ENCODE results near the gene CTDSP2. TPM values are rescaled to one million over a fixed set of nuclear protein-coding genes. Genes with fewer than 3 reads are reported as not detected.
"Not testable (repeated sequence)": the region's sequence is repeated elsewhere in the genome, so short reads cannot be mapped to it uniquely, and the experiment has no call there.

CTDSP2 gene
- total RNA-seq, 2 experiments from 2014 or later = 94.6 to 99.8 TPM

DNA sequence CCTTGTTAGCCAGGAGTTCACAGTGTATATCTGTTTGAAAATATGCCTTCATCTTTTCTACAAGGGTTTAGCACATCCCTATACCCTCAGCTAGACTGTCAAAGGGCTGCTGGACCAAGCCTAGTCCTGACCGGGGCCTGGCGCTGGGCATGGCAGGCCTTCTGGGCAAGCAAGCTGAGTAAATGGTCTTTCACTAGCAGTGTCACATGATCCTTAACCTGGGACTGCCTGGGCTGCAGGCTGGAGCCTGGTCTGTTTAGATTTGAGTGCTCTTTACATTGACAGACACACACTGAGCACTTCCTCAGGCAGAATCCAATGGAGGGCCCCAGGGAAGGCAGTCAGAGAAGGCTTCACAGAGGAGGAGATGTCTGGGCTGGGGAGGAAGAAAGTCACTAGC, 21.1 kb downstream of the CTDSP2 start:
- intact Hi-C loops (cut with micrococcal nuclease) = no loop called here
- H3K4me3 Mint-ChIP-seq = no peak overlapping the region
- CTCF ChIA-PET = interaction anchor here (0.5 to 5.6 kb wide), 6 partner anchors 23 to 81 kb away, joined by 3 to 72 read pairs (median 3); no protein-coding TSS in a partner anchor

DNA sequence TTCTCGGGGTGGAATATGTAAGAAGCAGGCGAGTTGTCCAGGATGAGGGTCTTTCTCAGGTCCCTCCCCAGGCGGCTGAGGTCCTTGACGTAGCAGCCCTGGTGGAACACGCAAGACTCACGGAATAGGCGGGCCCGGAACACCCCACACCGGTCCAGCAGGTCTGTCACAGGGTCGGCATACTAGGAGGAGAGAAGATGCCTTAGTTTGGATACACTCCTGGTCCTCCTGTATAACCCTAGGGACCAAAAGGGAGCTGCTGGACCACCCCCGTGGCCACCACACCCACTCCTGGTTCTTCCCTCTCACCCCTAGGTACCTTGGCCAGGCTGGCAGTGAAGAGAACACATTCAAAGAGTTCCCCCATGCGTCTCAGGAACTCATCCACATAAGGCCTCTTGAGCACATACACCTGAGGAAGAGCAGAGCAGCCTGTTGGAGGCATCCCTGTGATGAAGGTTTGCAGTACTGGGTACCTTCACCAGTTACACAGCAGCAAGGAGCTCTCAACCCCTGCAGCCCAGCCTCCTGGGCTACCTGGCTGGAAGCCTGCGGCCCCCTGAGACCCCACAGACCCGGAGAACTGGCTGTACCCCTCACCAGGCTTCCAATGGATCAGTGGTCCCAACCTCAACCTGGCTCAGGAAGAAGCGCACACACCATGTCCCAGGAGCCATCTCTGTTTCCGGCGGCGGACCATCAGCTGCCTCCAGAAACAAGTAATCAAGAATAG, 22.5 kb downstream of the CTDSP2 start:
- peaks cover 27% of the 10 kb centered on the region for H3K36me3 Mint-ChIP-seq (ENCODE audit: low read depth)
- H3K4me3 Mint-ChIP-seq = no peak overlapping the region
- intact Hi-C loops (cut with micrococcal nuclease) = no loop called here
- no peaks in the 10 kb centered on the region for H3K9me3 Mint-ChIP-seq
- no peak for DNase-seq
- peaks cover 3% of the 10 kb centered on the region for H3K4me1 Mint-ChIP-seq (ENCODE audit: low read depth)
- CTCF ChIA-PET = interaction anchor here (0.7 to 1.3 kb wide), 2 partner anchors 41 to 81 kb away, joined by 3 read pairs; partner anchors contain the start of gene TSFM
- no peak overlapping the region for H3K27ac Mint-ChIP-seq
- no peaks in the 10 kb centered on the region for H3K27me3 Mint-ChIP-seq (ENCODE audit: low read depth)

More for the DNA sequence above, 21.1 kb downstream of the CTDSP2 start:
- no peaks in the 10 kb centered on the region for H3K9me3 Mint-ChIP-seq
- H3K27ac Mint-ChIP-seq = peak overlapping the region; percentile 32
- DNase-seq = no peak
- H3K36me3 Mint-ChIP-seq (ENCODE audit: low read depth) = peaks cover 27% of the 10 kb centered on the region
- peaks cover 12% of the 10 kb centered on the region for H3K4me1 Mint-ChIP-seq (ENCODE audit: low read depth)
- H3K27me3 Mint-ChIP-seq (ENCODE audit: low read depth) = no peaks in the 10 kb centered on the region

DNA sequence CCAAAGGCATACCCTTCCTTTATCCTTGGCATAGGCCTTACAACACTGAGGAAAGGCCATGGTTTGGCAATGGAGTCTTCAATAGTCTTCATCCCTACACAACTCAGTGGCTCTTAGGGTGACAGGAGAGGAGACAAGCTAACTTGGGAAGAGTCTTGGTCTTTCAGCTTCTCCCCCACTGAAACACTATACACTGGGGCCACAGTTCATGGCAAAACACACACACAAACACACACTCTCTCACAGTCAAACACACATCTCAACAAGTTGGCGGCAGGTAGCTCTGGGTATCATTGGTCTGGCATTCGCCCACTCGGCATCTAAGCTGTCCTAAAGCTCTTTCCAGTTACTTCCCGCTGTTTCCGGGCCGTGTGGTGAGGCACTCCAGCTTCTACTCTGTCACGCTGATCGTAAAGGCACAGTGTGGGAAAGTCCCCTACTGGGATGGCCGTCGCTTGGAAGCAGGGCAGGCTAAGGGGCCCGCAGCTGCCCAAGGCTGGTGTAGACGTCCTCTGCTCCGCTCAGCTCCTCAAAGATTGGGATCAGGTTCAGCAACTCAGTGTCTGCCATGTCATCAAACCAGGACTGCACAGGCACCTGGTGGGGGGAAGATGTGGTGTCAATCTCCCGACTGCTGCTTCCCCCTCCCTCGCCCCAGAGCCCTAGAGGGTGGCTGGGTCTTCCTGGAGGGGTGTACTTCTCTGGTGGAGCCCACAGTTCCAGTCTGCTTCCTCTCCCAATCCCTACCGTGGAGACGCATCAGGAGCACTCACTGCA, 23.2 kb downstream of the CTDSP2 start:
- H3K9me3 Mint-ChIP-seq = no peaks in the 10 kb centered on the region
- CTCF ChIA-PET = no interaction called here
- DNase-seq = no peak
- H3K4me3 Mint-ChIP-seq = no peak overlapping the region
- intact Hi-C loops (cut with micrococcal nuclease) = no loop called here
- no peaks in the 10 kb centered on the region for H3K27me3 Mint-ChIP-seq (ENCODE audit: low read depth)
- H3K27ac Mint-ChIP-seq = no peak overlapping the region
- no peaks in the 10 kb centered on the region for H3K4me1 Mint-ChIP-seq (ENCODE audit: low read depth)
- peaks cover 23% of the 10 kb centered on the region for H3K36me3 Mint-ChIP-seq (ENCODE audit: low read depth)

DNA sequence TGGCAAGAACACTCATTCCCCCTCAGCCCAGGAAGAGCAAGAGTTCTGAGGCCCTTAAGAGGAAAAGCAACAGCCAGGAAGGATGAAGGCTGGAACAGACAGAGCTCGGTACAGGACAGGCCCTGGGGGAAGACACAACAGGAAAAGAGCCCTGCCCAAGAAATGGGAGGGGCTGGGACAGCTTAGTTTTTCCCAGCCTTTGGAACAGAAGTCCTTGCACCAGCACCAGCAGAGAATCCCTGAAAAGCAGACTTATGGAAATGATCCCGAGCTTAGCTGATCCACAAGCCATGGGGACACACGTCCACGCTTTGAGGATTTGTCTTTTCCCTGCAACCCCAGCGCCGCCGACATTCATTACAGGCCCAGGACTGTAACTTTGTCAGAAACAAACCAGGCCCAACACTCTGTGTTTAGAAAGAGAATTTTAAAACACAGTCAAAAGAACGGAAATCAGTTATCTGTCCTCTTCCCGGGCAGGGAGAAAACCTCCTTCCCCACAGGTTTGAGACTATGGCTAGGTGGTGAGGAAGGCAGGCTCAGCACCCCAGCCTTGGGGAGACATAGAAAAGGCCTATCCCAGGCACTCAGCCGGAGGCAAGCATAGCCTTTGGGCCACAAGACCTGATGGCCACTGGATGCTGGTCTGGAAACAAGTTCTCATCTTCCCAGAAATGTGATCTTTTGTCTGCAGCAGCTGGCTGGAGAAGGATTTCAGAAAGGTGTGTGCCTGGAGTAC, 24.0 kb downstream of the CTDSP2 start:
- Mint-ChIP-seq H3K4me1 (ENCODE audit: low read depth) (no peaks in the 10 kb centered on the region), H3K27ac (no peak overlapping the region), H3K4me3 (no peak overlapping the region), H3K27me3 (ENCODE audit: low read depth) (no peaks in the 10 kb centered on the region), H3K9me3 (no peaks in the 10 kb centered on the region), H3K36me3 (ENCODE audit: low read depth) (peaks cover 20% of the 10 kb centered on the region)
- intact Hi-C loops (cut with micrococcal nuclease) = no loop called here
- CTCF ChIA-PET = no interaction called here
- no peak for DNase-seq

DNA sequence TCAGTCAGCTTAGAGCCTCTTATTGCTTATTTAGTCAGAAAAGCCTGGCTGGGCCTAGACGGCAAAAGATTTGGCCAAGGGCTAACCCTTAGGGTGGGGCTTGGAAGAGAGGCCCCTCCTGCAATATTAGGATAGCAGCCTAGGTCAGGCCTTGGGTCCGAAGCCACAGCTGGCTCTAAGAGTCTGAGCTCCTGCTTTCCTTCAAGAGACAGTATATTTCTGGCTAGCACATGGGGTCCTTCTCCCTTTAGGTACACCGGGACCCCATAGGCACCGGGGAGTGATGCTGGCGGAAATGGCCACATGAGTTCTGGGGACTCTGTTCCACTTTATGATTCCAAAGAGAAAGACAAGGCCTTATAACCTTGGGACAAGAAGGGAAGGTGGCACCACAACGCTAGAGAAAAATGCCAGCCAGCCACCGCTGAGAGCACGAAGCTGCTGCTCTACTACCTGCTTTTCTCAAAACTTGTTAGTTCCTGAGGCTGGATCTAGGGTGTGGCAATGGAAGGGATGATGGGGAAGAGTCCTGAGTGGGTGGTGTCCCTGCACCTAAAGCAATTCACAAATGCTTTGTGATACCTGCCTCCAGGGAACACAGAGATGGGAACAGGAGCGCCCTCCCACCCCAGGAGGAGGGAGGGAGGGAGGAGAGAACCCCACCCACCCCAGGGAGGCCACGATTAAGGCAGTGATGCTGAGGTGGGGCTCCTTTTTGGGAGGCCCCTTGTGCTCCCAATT, 24.9 kb downstream of the CTDSP2 start:
- intact Hi-C loops (cut with micrococcal nuclease) = no loop called here
- no peak for DNase-seq
- no peaks in the 10 kb centered on the region for H3K4me1 Mint-ChIP-seq (ENCODE audit: low read depth)
- no peak overlapping the region for H3K27ac Mint-ChIP-seq
- no peaks in the 10 kb centered on the region for H3K9me3 Mint-ChIP-seq
- CTCF ChIA-PET = no interaction called here
- no peak overlapping the region for H3K4me3 Mint-ChIP-seq
- H3K27me3 Mint-ChIP-seq (ENCODE audit: low read depth) = no peaks in the 10 kb centered on the region
- peaks cover 15% of the 10 kb centered on the region for H3K36me3 Mint-ChIP-seq (ENCODE audit: low read depth)

DNA sequence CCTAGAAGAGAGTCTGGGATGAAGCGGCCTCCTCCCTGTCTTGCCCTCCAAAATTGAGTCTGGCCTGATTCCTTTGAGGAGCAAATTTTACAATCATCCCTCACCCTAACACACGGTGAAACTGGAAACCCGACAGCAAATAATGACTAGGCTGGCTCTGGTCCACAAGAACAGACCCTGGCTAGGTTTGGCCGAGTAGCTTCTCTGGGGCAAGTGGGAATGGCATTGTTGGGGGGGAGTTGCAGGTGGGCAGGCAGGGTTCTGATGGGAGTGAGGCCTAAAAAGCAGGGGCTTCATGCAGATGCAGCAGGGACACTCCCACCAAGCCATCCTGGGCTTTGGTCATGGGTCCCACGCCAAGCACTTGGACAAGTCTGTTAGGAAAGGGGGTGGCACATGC, 25.5 kb downstream of the CTDSP2 start:
- intact Hi-C loops (cut with micrococcal nuclease); H3K4me3 Mint-ChIP-seq; CTCF ChIA-PET; H3K4me1 Mint-ChIP-seq (ENCODE audit: low read depth); H3K9me3 Mint-ChIP-seq; DNase-seq; H3K27me3 Mint-ChIP-seq (ENCODE audit: low read depth); H3K27ac Mint-ChIP-seq: not testable (repeated sequence)
- H3K36me3 Mint-ChIP-seq (ENCODE audit: low read depth) = peaks cover 15% of the 10 kb centered on the region

DNA sequence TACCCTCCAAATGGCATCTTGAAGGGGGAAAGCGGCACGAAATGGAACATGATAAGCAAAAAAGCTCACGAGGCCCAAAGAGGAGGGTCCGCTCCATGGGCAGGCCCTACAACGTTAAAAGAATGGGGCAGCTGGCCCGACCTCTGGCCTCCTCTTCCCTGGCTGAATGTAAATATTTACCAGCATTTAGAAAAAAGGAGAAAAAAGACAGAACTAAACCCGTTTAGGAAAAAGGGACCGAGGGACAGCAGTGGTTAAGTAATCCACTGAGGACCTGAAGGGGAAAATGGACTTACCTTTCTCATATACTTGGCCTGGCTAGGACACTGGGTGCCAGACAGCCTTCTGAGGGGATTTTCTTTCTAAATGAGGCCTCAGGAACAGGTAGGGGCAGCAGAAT, 26.4 kb downstream of the CTDSP2 start:
- H3K9me3 Mint-ChIP-seq; DNase-seq; H3K27ac Mint-ChIP-seq; intact Hi-C loops (cut with micrococcal nuclease); CTCF ChIA-PET; H3K27me3 Mint-ChIP-seq (ENCODE audit: low read depth); H3K4me3 Mint-ChIP-seq; H3K4me1 Mint-ChIP-seq (ENCODE audit: low read depth): not testable (repeated sequence)
- H3K36me3 Mint-ChIP-seq (ENCODE audit: low read depth) = peaks cover 13% of the 10 kb centered on the region

DNA sequence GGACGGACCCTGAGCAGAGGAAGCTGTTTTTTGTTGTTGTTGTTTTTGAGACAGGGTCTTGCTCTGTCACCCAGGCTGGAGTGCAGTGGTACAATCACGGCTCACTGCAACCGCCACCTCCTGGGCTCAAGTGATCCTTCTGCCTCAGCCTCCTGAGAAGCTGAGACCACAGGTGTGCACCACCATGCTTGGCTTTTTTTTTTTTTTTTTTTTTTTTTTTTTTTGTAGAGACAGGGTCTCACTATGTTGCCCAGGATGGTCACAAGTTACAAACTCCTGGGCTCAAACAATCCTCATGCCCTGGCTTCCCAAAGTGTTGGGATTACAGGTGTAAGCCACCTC, 28.6 kb downstream of the CTDSP2 start:
- H3K36me3 Mint-ChIP-seq (ENCODE audit: low read depth); DNase-seq; H3K9me3 Mint-ChIP-seq; intact Hi-C loops (cut with micrococcal nuclease); H3K4me3 Mint-ChIP-seq; H3K4me1 Mint-ChIP-seq (ENCODE audit: low read depth); H3K27me3 Mint-ChIP-seq (ENCODE audit: low read depth); H3K27ac Mint-ChIP-seq: not testable (repeated sequence)
- CTCF ChIA-PET = interaction anchor here (0.6 to 1.5 kb wide), 9 partner anchors 9 to 88 kb away, joined by 3 to 9 read pairs (median 4); partner anchors contain the start of gene TSFM

DNA sequence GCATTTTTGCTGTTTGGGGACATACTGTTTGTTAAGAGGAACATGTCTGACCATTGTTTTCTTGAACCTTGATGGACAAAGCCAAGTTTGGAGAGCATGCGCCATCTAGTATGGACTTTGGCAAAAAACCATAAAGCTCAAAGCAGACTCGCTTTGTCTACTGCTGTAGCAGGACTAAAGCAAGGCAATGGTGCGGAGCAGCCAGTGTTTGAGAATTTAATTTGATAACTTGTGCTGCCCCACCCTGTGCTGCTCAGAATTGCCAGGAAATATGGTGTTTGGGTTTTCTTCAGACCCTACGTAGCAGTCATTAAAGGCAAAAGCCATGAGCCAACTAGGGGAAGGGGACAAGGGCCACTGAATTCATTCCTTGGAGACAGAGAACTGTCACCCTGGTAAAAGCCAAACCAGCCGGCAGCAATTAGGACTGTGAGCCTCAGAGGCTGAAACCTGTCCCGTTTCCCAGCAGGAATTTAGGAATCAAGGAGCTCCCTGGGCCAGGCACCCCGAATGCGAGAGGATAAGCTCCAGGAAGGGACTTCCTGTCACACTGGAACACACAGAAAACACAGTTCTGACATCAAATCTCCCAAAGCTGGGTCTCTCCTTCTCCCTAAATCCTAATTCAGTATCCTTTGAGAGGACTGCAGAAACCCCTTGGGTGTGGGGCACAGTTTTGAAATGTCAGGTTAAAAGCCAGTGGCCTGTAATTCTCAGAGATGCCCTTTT, 29.1 kb downstream of the CTDSP2 start:
- no peaks in the 10 kb centered on the region for H3K9me3 Mint-ChIP-seq
- CTCF ChIA-PET = interaction anchor here (0.6 to 21.5 kb wide), 7 partner anchors 10 to 383 kb away, joined by 3 to 255 read pairs (median 5); no protein-coding TSS in a partner anchor
- no peak overlapping the region for H3K27ac Mint-ChIP-seq
- DNase-seq = no peak
- H3K4me3 Mint-ChIP-seq = no peak overlapping the region
- intact Hi-C loops (cut with micrococcal nuclease) = no loop called here
- no peaks in the 10 kb centered on the region for H3K4me1 Mint-ChIP-seq (ENCODE audit: low read depth)
- H3K36me3 Mint-ChIP-seq (ENCODE audit: low read depth) = peaks cover 2% of the 10 kb centered on the region
- no peaks in the 10 kb centered on the region for H3K27me3 Mint-ChIP-seq (ENCODE audit: low read depth)

DNA sequence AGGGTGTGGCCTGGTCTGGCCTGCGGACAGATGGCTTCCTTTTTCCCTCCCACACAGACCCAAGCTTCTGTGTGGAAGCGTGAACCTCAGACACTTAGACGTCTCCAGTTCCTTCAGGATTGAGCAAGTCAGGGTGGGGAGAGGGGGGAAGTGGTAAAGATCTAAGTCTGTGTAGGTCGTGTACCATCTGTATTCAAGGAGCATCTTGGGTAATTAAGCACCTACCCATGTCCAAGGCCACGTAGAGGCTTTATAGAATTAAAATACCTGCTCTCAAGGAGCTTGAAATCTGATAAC, 29.7 kb downstream of the CTDSP2 start:
- Mint-ChIP-seq H3K27ac (no peak overlapping the region), H3K36me3 (ENCODE audit: low read depth) (peaks cover 2% of the 10 kb centered on the region), H3K4me3 (no peak overlapping the region), H3K4me1 (ENCODE audit: low read depth) (no peaks in the 10 kb centered on the region), H3K9me3 (no peaks in the 10 kb centered on the region), H3K27me3 (ENCODE audit: low read depth) (no peaks in the 10 kb centered on the region)
- DNase-seq = no peak
- CTCF ChIA-PET = interaction anchor here (0.6 to 21.5 kb wide), 3 partner anchors 13 to 383 kb away, joined by 3 to 255 read pairs (median 9); no protein-coding TSS in a partner anchor
- intact Hi-C loops (cut with micrococcal nuclease) = no loop called here

DNA sequence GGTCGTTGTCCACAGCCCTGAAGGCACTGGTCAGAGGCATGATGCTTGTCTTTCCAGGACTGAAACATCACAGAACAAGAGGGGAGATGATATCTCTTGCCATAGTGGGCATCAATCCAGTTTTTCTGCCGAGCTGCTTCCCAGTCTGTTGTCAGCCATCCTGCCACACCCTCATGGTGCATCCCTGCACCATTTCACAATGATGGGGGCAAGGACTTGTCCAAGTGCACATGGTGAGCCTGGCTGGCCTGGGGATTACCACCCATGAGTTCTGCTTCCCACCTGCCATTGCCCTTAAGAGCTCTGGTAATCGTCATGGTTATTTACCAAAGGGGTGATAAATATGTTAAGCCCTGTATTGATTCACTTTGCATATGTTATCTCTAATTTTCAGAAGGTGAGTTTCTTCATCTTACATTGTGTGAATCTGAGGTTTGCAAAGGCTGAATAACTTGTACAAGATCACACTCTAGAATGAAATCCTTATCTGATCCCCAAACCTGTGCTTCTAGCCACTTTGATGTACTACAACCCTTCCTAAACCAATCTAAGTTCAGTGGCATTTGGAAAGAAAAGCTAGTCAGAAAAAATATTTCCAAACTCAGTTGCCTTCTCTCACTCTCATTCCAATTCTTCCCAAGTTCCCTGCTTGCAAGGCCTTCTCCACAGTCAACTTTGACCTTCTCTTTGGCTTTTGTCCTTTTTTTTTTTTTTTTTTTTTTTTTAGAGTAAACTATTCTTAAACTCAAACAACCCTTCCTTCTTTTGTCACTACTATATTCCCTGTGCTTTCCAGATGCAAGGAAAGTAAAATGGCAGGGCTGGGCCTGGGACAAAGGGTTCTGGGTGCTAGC, 30.3 kb downstream of the CTDSP2 start:
- H3K36me3 Mint-ChIP-seq (ENCODE audit: low read depth) = peaks cover 2% of the 10 kb centered on the region
- no peak for DNase-seq
- H3K9me3 Mint-ChIP-seq = no peaks in the 10 kb centered on the region
- intact Hi-C loops (cut with micrococcal nuclease) = no loop called here
- H3K4me3 Mint-ChIP-seq = no peak overlapping the region
- CTCF ChIA-PET = interaction anchor here (0.9 to 21.5 kb wide), 3 partner anchors 14 to 86 kb away, joined by 3 to 255 read pairs (median 6); no protein-coding TSS in a partner anchor
- no peaks in the 10 kb centered on the region for H3K27me3 Mint-ChIP-seq (ENCODE audit: low read depth)
- no peak overlapping the region for H3K27ac Mint-ChIP-seq
- H3K4me1 Mint-ChIP-seq (ENCODE audit: low read depth) = no peaks in the 10 kb centered on the region
